Fibroblast of skin of left biceps (primary cell): ENCODE results near the gene QSOX1.
A peak's percentile ranks its signal among the peaks of the same experiment; 100 is the strongest.

ENCODE experiments used
- DNase-seq, 2 experiments: peaks; one replicate each; pipeline ENCODE4 v3.0.0-alpha.2; 2013; ENCODE audit warnings: low read depth in 2 of 2

The QSOX1 gene

DNA sequence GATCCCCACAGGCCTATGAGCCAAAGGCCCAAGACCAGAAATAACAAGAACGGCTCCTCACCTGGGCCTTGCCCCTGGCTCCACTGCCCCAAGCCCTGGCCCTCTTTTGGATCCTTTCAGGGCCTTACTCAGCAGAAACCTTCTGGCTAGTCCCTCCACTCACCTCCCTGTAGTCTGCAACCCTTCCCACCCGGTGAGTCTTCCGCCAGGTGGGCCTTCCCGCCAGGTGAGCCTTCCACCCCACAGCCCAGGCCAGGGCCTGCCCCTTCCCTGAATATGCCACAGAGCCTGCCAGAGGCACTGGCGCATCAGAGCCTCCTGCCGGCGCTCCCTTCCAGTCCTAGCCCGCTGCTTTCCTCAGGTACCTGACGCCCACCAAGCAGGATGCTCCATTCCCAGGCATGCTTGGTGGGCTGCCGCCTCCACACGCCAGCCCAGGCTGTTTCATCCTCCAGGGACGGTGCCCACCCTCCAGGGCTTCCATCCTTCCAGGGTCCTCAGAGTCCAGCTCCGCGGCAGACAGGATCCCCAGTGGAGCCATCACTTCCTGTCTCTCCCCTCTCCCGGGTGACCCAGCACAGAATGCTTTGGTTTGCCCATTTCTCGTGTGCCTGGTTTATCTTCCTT lies 96.3 kb downstream of the QSOX1 start:
- no peak for DNase-seq

- no peak for DNase-seq
These were observed 97.0 kb downstream of the QSOX1 start for GRCh38 chr1:180251526-180252305.

GRCh38 chr1:180252638-180253536 lies 98.2 kb downstream of the QSOX1 start:
- peak; percentile 14 to 18 for DNase-seq
